Activated B cell treated with CpG ODN at 0.5 μM for 24 hours (primary cell): Measurements from ENCODE around the gene NDE1. TPM values are rescaled to one million over a fixed set of nuclear protein-coding genes. Genes with fewer than 3 reads are reported as not detected.

Experiments
- ATAC-seq: fragments of 200-7000 bp; cut with Tn5 transposase; one replicate; pipeline ENCODE4 v1.10.0; 2021; ENCODE audit warnings: low read depth, mild to moderate bottlenecking, moderate library complexity
- CTCF ChIA-PET: fragments of 350-600 bp; sonication (Branson Sonifier 250); formaldehyde crosslinking; loops from one replicate; lab custom pipeline; 2021; ENCODE audit warnings: antibody characterized with exemption; lab: Charles Lee
- POLR2A ChIA-PET: fragments of 350-600 bp; sonication (Branson Sonifier 250); formaldehyde crosslinking; loops from one replicate; lab custom pipeline; 2021; ENCODE audit warnings: antibody characterized with exemption; lab: Charles Lee
- DNase-seq: peaks from one replicate; pipeline ENCODE4 v3.0.0; 2022
- H3K27ac Mint-ChIP-seq: one replicate; pipeline ENCODE4 v1.8.0; 2020; ENCODE audit warnings: mixed read lengths
- H3K27me3 Mint-ChIP-seq: one replicate; pipeline ENCODE4 v1.8.0; 2021; ENCODE audit warnings: mixed read lengths
- H3K36me3 Mint-ChIP-seq: one replicate; pipeline ENCODE4 v1.8.0; 2021; ENCODE audit warnings: low read depth, mixed read lengths
- H3K4me1 Mint-ChIP-seq: one replicate; pipeline ENCODE4 v1.8.0; 2021; ENCODE audit warnings: mixed read lengths
- H3K4me3 Mint-ChIP-seq: one replicate; pipeline ENCODE4 v1.8.0; 2020; ENCODE audit warnings: mild to moderate bottlenecking, mixed read lengths
- H3K9me3 Mint-ChIP-seq: one replicate; pipeline ENCODE4 v1.8.0; 2020; ENCODE audit warnings: mixed read lengths
- CTCF ChIP-seq: fragments of 200-600 bp; IDR thresholded peaks from one replicate; pipeline ENCODE4 v1.8.0; 2022; ENCODE audit warnings: antibody characterized with exemption, mild to moderate bottlenecking
- intact Hi-C: fragments of 100-400 bp; cut with micrococcal nuclease; formaldehyde crosslinking; loops from one replicate; pipeline ENCODE4 v1.15.1; 2024
- total RNA-seq: library from RNA; stranded (reverse); gene quantifications from 2 replicates; pipeline ENCODE4 v1.2.3, GENCODE V29; 2022

Gene NDE1
- total RNA-seq, 1 donor from 2014 or later: 163 TPM

GRCh38 chr16:15699819-15700218 lies 49.8 kb downstream of the NDE1 start:
- ATAC-seq (no peak), DNase-seq (no peak)
- Mint-ChIP-seq H3K27me3 (no peaks in the 10 kb centered on the region), H3K4me1 (peaks cover 3% of the 10 kb centered on the region), H3K36me3 (peaks cover 91% of the 10 kb centered on the region), H3K27ac (no peak overlapping the region), H3K4me3 (no peak overlapping the region), H3K9me3 (no peaks in the 10 kb centered on the region)
- no peak for TF ChIP-seq CTCF
- CTCF ChIA-PET: no interaction called here
- POLR2A ChIA-PET: interaction anchor here (0.7 kb wide), 2 partner anchors 12 to 30 kb away, joined by 3 to 5 read pairs; no protein-coding TSS in a partner anchor
- intact Hi-C loops: loop anchor here (5.0 kb wide), 1 partner anchor 497 kb away; no protein-coding TSS in a partner anchor

- H3K27ac Mint-ChIP-seq: no peak overlapping the region
- H3K4me1 Mint-ChIP-seq: peaks cover 5% of the 10 kb centered on the region
- no peak for DNase-seq
- no peak for ATAC-seq
- intact Hi-C loops: loop anchor here (5.0 kb wide), 1 partner anchor 496 kb away; no protein-coding TSS in a partner anchor
- H3K4me3 Mint-ChIP-seq: no peak overlapping the region
- CTCF ChIA-PET: no interaction called here
- H3K27me3 Mint-ChIP-seq: no peaks in the 10 kb centered on the region
- no peaks in the 10 kb centered on the region for H3K9me3 Mint-ChIP-seq
- POLR2A ChIA-PET: interaction anchor here (0.6 kb wide), 1 partner anchor 1095 kb away, joined by 3 read pairs; no protein-coding TSS in a partner anchor
- no peak for TF ChIP-seq CTCF
- H3K36me3 Mint-ChIP-seq: peaks cover 92% of the 10 kb centered on the region
Observed at GRCh38 chr16:15701367-15701766, 51.3 kb downstream of the NDE1 start.

- CTCF ChIA-PET: interaction anchor here (1.3 kb wide), 1 partner anchor 15 kb away, joined by 3 read pairs; no protein-coding TSS in a partner anchor
- POLR2A ChIA-PET: no interaction called here
- no peaks in the 10 kb centered on the region for H3K9me3 Mint-ChIP-seq
Observed at GRCh38 chr16:15701975-15702970, 52.2 kb downstream of the NDE1 start.

GRCh38 chr16:15703029-15703736 lies 53.1 kb downstream of the NDE1 start:
- Mint-ChIP-seq H3K4me1 (peaks cover 5% of the 10 kb centered on the region), H3K36me3 (peaks cover 88% of the 10 kb centered on the region), H3K4me3 (no peak overlapping the region), H3K27ac (peak overlapping the region; percentile 41), H3K9me3 (no peaks in the 10 kb centered on the region), H3K27me3 (no peaks in the 10 kb centered on the region)
- ATAC-seq: no peak
- intact Hi-C loops: loop anchor here (5.0 kb wide), 1 partner anchor 494 kb away; no protein-coding TSS in a partner anchor
- TF ChIP-seq CTCF: no peak
- ChIA-PET CTCF (interaction anchor here (0.7 to 1.3 kb wide), 3 partner anchors 9 to 276 kb away, joined by 3 to 6 read pairs (median 4); no protein-coding TSS in a partner anchor), POLR2A (interaction anchor here (0.6 kb wide), 1 partner anchor 357 kb away, joined by 7 read pairs; no protein-coding TSS in a partner anchor)
- no peak for DNase-seq

More at GRCh38 chr16:15701975-15702970, 52.2 kb downstream of the NDE1 start:
- H3K27ac Mint-ChIP-seq: no peak overlapping the region
- TF ChIP-seq CTCF: no peak
- H3K27me3 Mint-ChIP-seq: no peaks in the 10 kb centered on the region
- no peak for DNase-seq
- no peak for ATAC-seq
- intact Hi-C loops: loop anchor here (5.0 kb wide), 1 partner anchor 495 kb away; no protein-coding TSS in a partner anchor
- peaks cover 5% of the 10 kb centered on the region for H3K4me1 Mint-ChIP-seq
- peaks cover 90% of the 10 kb centered on the region for H3K36me3 Mint-ChIP-seq
- no peak overlapping the region for H3K4me3 Mint-ChIP-seq
